ENCODE data around the gene YARS1.

DNA sequence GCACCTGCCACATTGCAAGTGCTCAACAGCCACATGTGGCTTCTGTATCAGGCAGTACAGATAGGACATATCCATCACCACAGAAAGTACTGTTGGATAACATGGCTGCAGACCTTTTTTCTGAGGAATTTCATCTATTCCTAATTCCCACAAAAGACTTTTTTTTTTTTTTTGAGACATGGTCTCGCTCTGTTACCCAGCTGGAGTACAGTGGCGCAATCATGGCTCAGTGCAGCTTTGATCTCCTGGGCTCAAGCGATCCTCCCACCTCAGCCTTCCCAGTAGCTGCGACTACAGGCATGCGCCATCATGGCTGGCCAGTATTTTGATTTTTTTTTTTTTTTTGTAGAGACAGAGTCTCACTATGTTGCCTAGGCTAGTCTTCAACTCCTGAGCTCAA, 33.3 kb downstream of the YARS1 start:
- TF ChIP-seq POLR2A (IDR thresholded peaks at IDR 0.05) (no peak), POLR2AphosphoS5 (IDR thresholded peaks at IDR 0.05) (no peak), CTCF (IDR thresholded peaks at IDR 0.05) (no peak)
